ENCODE results near the gene HDAC9.

- no peak for TF ChIP-seq CTCF (IDR thresholded peaks at IDR 0.05)
- no peak for TF ChIP-seq POLR2A (IDR thresholded peaks at IDR 0.05)
Observed at GRCh38 chr7:18559756-18560155, 64.2 kb downstream of the HDAC9 start.

All from adrenal gland (tissue), 5 donors.